Right lobe of liver (tissue), 6 donors: Measurements from ENCODE around the gene PRKCQ. TPM values are rescaled to one million over a fixed set of nuclear protein-coding genes. Genes with fewer than 3 reads are reported as not detected.
A peak's percentile ranks its signal among the peaks of the same experiment; 100 is the strongest.
"Not testable (repeated sequence)": the region's sequence is repeated elsewhere in the genome, so short reads cannot be mapped to it uniquely, and the experiment has no call there.

Experiments used
- ATAC-seq, 4 donors: fragments of 200-7000 bp; cut with Tn5 transposase; one replicate each; pipeline ENCODE4 v1.9.1; 2020; ENCODE audit warnings: mild to moderate bottlenecking in 4 of 4, moderate library complexity in 4 of 4
- DNase-seq, 3 donors: peaks; one replicate each; pipeline ENCODE4 v3.0.0-alpha.2; 2020
- H3K27ac ChIP-seq, 3 donors: fragments of 200-600 bp; one replicate each; pipeline ENCODE4 v1.8.0; 2022
- H3K27me3 ChIP-seq, 2 donors: fragments of 200-600 bp; one replicate each; pipeline ENCODE4 v1.8.0; 2022
- H3K36me3 ChIP-seq, 4 donors: fragments of 200-600 bp; sonication (generic) in 1 of 4; one replicate each; pipeline versions ENCODE4 v1.5.1 to v1.8.0; 2017 to 2022; ENCODE audit warnings: control low read depth in 1 of 4
- H3K4me1 ChIP-seq, 4 donors: fragments of 200-600 bp; sonication (generic) in 1 of 4; one replicate each; pipeline versions ENCODE4 v1.5.1 to v1.8.0; 2017 to 2022; ENCODE audit warnings: control low read depth in 1 of 4
- H3K4me3 ChIP-seq, 3 donors: fragments of 200-600 bp; one replicate each; pipeline ENCODE4 v1.8.0; 2022
- H3K9me3 ChIP-seq, 4 donors: fragments of 200-600 bp; sonication (generic) in 1 of 4; one replicate each; pipeline versions ENCODE4 v1.5.1 to v1.8.0; 2017 to 2022; ENCODE audit warnings: control low read depth in 1 of 4
- POLR2A ChIP-seq: fragments of 450-650 bp; IDR thresholded peaks from one replicate; pipeline ENCODE4 v1.6.1; 2017; ENCODE audit warnings: antibody characterized with exemption, mild to moderate bottlenecking
- WGBS: methylation state at CpG from one replicate; pipeline ENCODE4 v1.1.6; 2018; ENCODE audit warnings: low coverage, low lambda C conversion rate; ENCODE audit not compliant: insufficient coverage; ENCODE audit errors: missing lambda C conversion rate; 5-methylcytosine and 5-hydroxymethylcytosine counted together
- intact Hi-C, 2 donors: fragments of 100-400 bp; cut with DNase I; formaldehyde crosslinking; loops; one replicate each; pipeline versions ENCODE4 v1.11.2 to v1.14.1; 2022
- total RNA-seq, 6 experiments: library from RNA; depleted of rRNA in 2 of 6; stranded (reverse); fragments of >200 nt in 2 of 6; fragmentation: NEBNext Ultra II Directional in 3 of 6; extraction: Animal tissue kit (Norgen Biotek cat#: 25700) in 3 of 6; gene quantifications; one replicate each; pipeline versions ENCODE4 v1.1.0 to v1.2.4, GENCODE V29; 2016 to 2023
- TF ChIP-seq, protein P1 (sequence below), 4 donors: fragments of 200-600 bp in 3 of 4; fragments of 450-650 bp in 1 of 4; IDR thresholded peaks; one replicate each; pipeline versions ENCODE4 v1.5.1 to v1.8.0; 2016 to 2022; ENCODE audit warnings: antibody characterized with exemption in 4 of 4, mild to moderate bottlenecking in 2 of 4
- donor health status: DM: no; HTN: yes; CAD: no.
- donor health status: DM: no; HTN: no; CAD: no.
- donor health status: DM: no; HTN: no; CAD: no.
- donor health status: DM: no; HTN: yes; CAD: no.
- donor health status: DM: no; HTN: yes; CAD: no.

Gene PRKCQ
- total RNA-seq, 6 experiments from 2014 or later = 0.12 to 0.60 (median 0.16) TPM

GRCh38 chr10:6383096-6383812 is 196.8 kb downstream of the PRKCQ start:
- no peaks in the 10 kb centered on the region for H3K9me3 ChIP-seq
- H3K4me1 ChIP-seq = no peaks in the 10 kb centered on the region
- ATAC-seq = no peak
- H3K36me3 ChIP-seq = no peaks in the 10 kb centered on the region
- no peak for DNase-seq
- intact Hi-C loops = no loop called here
- TF ChIP-seq, protein P1, sequence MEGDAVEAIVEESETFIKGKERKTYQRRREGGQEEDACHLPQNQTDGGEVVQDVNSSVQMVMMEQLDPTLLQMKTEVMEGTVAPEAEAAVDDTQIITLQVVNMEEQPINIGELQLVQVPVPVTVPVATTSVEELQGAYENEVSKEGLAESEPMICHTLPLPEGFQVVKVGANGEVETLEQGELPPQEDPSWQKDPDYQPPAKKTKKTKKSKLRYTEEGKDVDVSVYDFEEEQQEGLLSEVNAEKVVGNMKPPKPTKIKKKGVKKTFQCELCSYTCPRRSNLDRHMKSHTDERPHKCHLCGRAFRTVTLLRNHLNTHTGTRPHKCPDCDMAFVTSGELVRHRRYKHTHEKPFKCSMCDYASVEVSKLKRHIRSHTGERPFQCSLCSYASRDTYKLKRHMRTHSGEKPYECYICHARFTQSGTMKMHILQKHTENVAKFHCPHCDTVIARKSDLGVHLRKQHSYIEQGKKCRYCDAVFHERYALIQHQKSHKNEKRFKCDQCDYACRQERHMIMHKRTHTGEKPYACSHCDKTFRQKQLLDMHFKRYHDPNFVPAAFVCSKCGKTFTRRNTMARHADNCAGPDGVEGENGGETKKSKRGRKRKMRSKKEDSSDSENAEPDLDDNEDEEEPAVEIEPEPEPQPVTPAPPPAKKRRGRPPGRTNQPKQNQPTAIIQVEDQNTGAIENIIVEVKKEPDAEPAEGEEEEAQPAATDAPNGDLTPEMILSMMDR (IDR thresholded peaks at IDR 0.05) = no peak
- no peak for TF ChIP-seq POLR2A
- H3K27ac ChIP-seq = no peak overlapping the region
- H3K27me3 ChIP-seq = no peaks in the 10 kb centered on the region
- no peak overlapping the region for H3K4me3 ChIP-seq
- 53% methylated on average over 2 of the region's 8 CpGs for WGBS

GRCh38 chr10:6382081-6382480 is 198.0 kb downstream of the PRKCQ start:
- Histone ChIP-seq H3K36me3 (no peaks in the 10 kb centered on the region), H3K9me3 (no peaks in the 10 kb centered on the region), H3K27me3 (no peaks in the 10 kb centered on the region), H3K4me1 (no peaks in the 10 kb centered on the region), H3K27ac (no peak overlapping the region), H3K4me3 (no peak overlapping the region)
- peak in 2 of 4 donors; percentile 14 to 42 for ATAC-seq
- DNase-seq = no peak
- TF ChIP-seq, protein P1 (IDR thresholded peaks at IDR 0.05) = no peak
- no peak for TF ChIP-seq POLR2A
- intact Hi-C loops = no loop called here
- WGBS = 48% methylated on average over 7 of the region's 7 CpGs

GRCh38 chr10:6380478-6380877 is 199.6 kb downstream of the PRKCQ start:
- DNase-seq, H3K4me1 ChIP-seq, H3K4me3 ChIP-seq, H3K27me3 ChIP-seq, ATAC-seq, H3K9me3 ChIP-seq, H3K27ac ChIP-seq, intact Hi-C loops, H3K36me3 ChIP-seq: not testable (repeated sequence)
- 34% methylated on average over 2 of the region's 5 CpGs for WGBS

DNA sequence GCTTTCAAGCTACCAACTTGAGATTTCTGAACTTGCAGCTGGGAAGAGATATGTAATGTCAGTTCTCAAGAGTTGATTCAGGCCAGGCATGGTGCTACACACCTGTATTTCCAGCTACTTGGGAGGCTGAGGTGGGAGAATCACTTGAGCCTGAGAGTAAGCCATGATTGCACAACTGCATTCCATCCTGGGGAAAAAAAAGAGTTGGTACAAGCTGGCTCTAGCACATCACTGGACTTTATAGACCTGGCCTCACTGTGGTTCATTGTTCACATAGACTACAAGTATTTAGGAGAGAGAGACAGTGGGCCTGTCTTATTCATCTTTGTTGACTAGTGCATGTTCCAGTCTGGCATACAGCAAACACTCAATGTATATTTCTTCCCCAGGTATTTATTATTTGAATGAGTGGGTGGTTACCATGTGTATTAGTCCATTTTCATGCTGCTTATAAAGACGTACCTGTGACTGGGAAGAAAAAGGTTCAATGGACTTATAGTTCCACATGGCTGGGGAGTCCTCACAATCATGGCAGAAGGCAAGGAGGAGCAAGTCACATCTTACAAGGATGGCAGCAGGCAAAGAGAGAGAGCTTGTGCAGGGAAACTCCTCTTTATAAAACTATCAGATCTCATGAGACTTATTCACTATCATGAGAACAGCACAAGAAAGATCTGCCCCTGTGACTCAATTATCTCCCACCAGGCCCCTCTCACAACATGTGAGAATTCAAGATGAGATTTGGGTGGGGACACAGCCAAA is 200.9 kb downstream of the PRKCQ start:
- 82% methylated on average over 1 of the region's 1 CpG for whole genome bisulfite sequencing
- DNase-seq = no peak
- Histone ChIP-seq H3K27me3 (no peaks in the 10 kb centered on the region), H3K27ac (no peak overlapping the region), H3K4me1 (no peaks in the 10 kb centered on the region), H3K4me3 (no peak overlapping the region), H3K36me3 (no peaks in the 10 kb centered on the region), H3K9me3 (no peaks in the 10 kb centered on the region)
- intact Hi-C loops = no loop called here
- TF ChIP-seq, protein P1 (IDR thresholded peaks at IDR 0.05) = no peak
- no peak for TF ChIP-seq POLR2A
- ATAC-seq = peak in 1 of 4 donors; percentile 22
